HG02623 (cell line): ENCODE measurements around the gene SETBP1.

Experiments used
- ATAC-seq: cut with Tn5 transposase; IDR thresholded peaks from one replicate; pipeline ENCODE4 v1.9.1; 2021; ENCODE audit warnings: moderate library complexity; ENCODE audit not compliant: unreplicated experiment

The SETBP1 gene

DNA sequence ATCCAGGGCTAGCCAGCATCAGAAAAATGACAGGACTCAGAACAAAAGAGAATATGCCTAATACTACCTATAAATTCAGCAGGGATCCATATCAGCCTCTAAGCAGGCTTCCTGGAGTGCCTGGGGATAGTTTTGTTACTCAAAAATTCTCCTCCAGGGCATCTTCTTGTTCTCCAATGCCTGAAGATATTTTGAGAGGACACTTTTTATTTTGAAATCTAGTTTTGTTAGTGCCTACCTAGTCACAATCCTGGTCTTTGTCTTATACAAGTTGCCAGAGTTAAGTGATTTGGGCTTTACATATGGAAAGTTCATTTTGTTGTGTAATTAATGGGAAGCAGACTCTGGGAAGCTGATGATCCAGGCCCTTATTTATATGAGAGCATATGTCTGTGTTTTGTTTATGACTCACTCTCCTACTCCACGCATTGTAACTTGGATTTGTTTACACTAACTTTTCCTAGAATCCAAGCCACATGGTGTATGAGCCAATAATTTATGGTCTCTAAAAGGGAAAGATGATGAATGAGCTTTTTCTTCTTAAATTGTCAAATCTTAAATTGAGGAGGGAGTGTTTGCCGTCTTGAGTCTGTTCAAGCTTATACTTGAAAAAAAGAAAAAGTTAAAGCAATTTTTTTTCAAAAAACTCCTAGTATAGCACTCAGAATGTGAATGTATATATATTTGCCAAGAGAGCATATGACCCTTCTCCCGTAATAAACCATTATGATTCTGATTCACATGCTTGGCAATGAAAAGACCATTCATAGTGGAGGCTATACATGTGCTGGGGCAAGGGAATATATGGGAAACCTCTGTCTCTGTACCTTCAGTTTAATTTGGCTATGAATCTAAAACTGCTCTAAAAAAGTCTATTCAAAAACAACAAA is 370.3 kb downstream of the SETBP1 start:
- ATAC-seq = no peak

DNA sequence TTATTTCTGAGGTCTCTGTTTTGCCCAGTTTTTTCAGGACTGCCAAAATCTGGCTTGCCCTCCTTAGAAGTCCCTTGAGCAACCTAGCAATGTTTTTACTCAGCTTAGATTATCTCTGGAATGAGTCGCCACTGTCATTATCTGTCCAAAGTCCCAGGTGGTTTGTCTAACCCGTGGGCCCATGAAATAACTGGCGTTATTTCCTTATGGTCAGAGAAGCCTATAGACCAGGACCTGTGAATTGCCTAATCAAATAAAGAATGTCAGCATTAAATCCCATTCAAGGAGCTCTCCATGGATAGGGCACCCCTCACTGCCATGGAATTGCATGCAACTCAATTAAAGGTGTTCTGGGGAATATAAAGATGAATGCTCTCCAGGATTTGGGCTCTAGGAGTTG is 373.9 kb downstream of the SETBP1 start:
- ATAC-seq = no peak

DNA sequence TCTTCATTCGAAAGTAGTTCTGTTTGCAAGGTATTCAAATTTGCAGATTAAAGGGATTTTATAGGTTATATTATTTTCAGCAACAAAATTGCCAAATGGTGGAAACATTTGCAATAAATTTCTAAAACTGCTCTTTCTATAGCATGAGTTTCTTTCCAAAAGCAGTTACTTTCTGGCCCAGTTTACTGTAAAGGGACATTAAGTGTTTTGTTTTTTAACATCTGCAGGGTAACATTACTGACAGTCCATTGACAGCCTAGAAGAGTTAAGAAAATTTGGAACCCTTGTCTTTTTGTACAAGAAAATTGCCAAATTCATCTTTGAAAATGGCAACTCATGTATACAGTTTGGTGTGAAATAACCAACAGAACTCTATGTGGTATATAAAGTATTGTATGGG is 375.1 kb downstream of the SETBP1 start:
- ATAC-seq = no peak

DNA sequence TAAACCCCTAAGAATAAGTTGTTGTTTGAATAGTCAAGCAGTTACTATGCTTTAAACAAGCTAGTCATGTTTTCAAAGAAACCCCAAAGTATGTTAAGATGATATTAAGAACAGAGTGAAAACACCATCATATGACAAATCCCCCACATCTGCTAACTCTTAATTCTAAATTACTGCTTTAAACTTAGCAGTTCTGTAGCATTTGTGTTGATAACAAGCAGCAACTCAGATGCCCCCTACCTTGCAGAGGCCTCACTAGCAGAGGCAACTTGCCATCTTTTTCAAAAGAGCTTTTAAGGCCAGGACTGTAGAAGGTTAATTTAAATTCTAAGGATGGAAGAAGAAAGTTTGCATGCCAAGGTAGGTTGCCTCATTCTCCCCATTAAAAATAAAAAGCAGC is 376.2 kb downstream of the SETBP1 start:
- no peak for ATAC-seq

DNA sequence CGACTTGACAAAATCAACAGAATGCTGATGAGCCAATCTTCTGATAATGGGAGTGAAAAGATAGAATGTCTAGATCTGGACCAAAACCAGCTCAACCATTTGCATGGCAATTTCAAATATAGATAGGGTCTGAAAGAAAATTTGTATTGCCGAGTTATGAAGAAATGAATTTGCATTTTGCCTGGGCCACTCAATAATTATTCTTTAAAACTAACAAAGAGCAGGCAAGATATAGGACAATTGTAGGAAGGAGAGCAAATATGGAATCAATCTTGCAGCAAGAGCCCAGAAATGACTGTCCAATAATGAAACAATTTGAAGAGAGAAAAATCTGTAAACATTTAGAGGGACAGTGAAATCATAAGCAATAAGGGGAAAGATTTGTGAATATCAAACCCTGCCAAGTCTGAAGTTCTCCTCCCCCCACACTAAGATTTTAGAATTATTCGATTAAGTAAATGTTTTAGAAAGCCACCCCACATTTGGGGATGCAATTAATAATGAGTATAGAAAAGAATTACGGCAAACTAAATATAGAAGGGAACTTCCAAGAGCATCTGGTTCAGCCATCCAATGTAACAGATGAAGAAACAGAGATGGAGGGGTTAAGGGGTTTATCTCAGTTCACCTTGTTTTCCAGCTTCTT is 377.4 kb downstream of the SETBP1 start:
- no peak for ATAC-seq

DNA sequence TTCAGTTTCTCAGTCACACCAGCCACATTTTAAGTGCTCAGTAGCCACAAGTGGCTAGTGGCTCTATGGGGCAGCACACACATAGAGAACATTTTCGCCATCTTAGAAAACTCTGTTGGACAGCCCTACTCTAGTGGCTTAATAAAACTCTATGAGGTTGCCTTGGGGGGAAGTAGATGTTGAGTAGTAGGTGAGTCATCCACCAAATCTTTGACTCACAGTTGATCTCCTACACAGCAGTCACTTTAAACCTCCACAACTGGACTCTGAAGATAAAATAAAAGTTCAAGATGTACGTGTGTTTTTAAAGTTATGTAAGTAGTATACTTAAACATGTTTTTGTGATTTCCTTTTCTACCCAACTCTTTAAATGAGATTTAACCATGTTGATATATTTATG is 379.0 kb downstream of the SETBP1 start:
- no peak for ATAC-seq

DNA sequence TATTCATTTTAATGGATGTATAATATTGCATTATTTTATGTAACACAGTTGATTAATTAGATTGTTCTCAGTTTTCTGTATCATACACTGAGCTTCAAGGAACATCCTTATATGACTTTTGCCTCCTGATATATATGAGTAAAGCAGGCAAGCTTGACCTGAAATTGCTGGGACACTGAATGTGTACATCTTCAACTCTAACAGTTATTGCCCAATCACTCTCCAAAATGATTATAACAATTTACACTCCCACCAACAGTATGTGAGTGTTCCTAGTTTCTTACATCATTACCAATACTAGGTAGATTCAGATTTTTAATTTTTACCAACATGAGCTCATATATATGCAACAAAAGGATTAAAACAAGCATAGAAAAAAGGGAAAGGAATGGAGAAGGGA is 379.4 kb downstream of the SETBP1 start:
- ATAC-seq = no peak

DNA sequence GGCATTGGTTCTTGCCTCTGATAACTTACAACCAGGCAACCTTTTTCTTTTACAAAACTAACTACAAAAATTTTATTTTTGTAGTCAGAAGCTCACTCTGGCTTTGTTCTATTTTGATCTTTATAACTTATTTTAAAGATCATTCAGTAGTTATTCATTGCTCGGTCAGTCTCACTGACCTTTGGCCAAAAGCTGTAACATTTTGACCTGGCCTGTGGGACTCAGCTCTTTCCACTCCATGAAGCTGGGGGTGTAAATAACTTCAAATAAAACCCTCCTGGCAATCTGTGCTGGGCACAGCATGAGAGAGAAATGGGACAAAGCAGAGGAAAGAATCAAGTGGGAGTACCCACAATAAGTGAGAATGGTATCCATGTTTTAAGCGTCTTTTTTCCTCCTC is 380.7 kb downstream of the SETBP1 start:
- ATAC-seq = no peak

DNA sequence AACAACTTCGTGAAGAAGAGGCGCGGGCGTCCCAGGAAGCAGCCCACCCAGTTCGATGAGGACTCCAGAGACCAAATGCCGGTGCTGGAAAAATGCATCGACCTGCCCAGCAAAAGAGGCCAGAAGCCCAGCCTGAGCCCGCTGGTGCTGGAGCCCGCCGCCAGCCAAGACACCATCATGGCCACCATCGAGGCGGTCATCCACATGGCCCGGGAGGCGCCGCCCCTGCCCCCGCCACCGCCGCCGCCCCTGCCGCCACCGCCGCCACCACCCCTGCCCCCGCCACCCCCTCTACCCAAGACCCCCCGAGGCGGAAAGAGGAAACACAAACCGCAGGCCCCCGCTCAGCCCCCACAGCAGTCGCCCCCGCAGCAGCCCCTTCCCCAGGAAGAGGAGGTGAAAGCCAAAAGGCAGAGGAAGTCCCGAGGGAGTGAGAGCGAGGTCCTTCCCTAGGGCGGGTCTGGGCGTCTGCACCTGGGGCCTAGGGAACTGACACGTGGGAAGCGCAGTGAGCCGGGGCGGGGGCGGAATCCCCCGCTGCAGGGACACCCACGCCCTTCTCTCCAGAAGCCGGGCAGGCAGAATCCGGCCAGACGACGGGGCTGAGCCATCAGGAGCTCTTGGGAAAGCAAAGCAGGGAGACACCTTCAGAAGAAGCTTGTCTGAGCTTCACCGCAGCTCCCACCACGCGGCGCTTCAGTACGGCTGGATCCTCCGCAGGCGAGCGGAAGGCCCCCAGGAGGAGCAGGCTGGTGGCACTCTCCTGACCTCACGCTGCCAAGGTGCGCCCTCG is 382.8 kb downstream of the SETBP1 start:
- ATAC-seq = no peak

DNA sequence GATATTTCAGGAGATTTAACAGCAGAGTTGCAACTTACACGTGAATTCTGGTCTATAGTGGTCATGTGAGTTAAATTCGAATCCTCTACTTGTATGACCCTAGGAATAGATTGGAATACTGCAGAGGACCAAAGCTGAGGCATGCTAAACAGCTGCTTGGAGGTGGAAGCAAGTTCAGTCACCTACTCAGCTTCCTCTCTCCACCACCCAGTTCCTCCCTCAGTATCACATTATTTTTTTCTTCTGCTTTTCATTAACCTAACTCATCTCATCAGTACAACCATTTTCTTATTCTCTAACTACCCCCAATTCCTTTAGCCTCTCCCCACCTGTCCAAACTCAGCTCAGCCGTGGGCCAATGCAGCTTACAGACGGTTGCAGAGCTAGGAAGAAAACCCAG is 385.5 kb downstream of the SETBP1 start:
- no peak for ATAC-seq

DNA sequence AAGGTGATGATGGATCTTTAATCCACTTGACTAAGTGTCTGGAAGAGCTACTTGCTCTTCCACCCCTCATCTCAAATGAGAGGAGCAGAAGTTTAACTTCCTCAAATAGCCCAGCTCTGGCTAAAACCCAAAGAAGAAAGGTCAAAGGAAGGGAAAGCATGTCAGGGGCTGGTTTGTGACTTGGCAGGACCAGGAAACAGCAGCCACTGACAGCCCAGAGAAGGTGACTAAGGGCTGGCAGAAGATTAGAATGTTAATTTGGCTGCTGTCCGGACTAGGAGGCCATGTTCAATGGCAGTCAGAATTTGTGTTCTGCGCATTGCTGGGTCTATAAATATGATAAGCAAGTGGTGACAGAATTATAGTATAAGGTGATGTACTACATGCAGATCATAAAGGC is 386.2 kb downstream of the SETBP1 start:
- no peak for ATAC-seq

DNA sequence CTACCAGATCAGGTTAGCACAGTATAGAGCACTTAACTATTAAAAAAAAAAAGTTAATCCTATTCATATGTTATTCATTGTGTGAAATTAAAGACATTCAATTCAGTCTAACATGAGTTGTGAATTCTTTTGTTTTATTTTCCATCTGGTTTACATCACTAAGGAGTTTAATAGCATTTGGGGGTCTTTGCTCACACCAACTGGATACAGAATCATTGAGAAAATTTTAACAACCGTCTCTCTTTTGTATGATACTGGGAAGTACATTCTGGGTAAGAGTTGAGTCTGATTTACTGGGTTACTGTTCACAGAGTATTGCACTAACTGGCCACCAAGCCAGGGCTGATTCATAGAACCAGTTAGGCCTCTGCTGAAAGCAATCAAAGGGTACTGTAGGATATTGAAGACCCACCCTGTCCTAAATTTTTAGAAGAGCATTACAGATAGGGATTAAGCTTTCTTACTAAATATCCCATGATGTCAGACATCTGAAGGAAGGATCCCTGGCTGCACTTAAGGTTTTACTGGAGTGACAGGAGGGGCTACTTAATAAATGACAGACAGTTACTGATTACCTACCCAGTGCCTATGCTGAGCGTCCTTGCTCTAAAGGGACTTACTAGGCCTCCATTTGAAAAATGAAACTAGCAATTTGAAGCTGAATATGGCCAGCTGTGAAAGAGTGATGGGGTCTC is 387.9 kb downstream of the SETBP1 start:
- ATAC-seq = no peak

DNA sequence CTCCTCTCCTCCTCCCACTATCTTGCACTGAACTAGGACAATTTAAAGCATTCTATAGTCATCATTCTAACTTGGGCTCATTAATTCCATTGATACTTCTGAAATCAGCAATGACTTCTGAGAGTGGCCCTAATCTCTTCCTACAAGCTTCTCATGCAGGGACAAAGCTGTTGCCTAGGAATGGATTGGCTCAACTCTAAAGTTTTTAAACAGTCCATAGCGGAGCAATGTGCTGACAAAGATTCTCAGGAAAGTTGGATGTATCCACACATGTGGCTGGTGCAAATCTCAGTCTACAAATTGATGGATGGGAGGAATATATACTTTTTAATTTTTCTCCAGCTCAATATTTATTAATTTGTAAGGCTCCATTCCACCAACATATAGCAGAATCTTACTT is 388.9 kb downstream of the SETBP1 start:
- ATAC-seq = no peak

DNA sequence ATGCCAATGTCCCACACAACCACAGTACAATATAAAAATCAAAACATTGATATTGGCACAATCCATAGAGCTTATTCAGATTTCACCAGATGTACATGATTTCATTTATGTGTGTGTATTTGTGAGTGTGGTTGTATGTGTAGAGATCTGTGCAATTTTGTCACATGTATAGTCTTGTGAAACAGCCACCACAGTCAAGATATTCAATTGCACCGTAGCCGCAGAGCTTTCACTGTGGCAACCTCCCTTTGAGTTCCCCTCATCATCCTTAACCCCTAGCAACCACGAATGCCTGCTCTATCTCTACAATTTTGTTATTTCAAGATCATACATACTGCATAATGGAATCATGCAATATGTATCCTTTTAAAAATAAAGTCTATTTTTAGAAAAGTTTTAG is 391.3 kb downstream of the SETBP1 start:
- no peak for ATAC-seq

DNA sequence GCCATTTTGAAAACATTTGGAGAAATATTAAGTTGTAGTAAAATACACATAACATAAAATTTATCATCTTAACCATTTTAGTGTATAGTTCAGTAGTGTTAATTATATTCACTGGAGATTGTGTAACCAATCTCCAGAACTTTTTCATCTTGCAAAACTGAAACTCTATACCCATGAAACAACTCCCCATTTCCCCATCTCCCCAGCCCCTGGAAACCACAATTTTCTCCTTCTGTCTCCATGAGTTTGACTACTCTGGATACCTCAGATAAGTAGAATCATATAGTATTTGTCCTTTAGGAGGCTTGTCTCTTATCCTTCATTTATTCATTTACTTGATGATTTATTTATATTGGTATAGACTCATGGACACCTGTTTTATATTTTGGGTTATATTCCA is 392.9 kb downstream of the SETBP1 start:
- ATAC-seq = no peak

DNA sequence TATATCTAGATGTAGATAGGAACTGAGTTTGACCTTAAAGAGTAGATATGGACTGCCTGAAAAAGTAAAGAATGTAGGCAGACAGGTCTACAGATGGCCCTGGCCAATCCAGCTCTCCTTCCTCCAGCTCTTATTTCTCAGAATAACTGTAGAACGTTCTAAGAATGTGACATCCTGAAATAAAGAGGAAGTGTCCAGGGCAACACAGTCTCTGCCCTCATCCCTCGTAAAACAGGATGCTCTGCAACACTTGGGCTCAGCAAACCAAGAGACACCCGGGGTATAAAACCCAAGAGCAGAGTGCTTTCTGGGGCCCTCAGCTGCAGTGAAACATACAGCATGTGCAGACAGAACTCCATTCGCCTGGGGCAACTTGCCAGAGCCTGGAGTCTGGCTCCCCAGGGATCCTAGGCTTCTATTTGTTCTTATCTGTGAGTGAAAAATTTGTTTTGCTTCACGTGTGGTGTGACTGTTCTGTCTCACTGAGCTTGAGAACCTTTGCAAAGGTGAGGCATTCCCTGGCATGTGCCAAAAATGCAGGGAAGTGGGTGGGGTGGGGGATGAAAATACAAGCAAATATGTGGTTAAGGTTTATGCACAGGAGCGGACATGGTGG is 401.0 kb downstream of the SETBP1 start:
- no peak for ATAC-seq

DNA sequence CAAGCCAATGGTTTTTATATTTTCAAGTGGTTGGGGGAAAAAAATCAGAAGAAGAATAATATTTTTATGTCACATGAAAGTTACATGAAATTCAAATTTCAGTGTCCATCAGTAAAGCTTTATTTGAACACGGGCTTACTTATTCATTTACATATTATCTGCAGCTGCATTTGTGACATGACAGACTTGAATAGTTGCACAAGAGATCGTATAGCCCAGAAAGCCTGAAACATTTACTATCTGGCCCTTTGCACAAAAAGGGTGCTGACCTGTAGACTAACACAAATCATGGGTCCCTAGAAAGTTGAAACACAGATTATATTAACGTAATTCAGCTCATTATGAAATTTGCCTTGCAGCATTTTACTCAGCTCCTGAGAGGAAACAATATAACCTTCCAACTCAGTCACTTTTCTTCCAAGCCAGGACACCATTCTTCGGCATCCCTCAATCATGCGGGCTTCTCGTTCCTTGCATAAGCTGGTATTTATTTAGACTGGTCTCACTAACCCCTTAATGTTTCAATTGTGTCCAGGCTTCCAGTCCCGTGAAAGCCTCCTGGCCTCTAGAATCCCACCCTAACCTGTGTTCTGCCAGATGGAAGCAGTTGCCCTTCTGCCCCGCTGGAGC is 402.7 kb downstream of the SETBP1 start:
- ATAC-seq = no peak

DNA sequence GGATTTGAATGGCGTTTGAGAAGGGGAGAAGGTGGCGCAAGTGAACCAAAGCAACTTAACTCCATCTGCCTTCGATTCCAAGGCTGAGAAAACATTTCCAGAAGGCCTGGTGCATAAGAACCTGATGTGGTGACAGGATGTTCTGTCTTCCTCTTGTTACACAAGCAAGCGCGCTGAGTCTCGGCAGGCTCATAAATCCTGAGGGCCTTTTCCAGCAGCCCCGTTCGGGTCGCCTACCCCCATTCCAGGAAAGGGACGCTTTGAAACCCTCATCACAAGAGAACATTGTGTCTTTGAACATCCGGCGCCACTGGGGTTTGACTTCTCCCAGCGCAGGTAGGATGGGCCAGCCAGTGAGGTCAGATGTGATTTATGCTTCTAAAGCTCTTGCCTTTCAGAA is 403.5 kb downstream of the SETBP1 start:
- no peak for ATAC-seq

DNA sequence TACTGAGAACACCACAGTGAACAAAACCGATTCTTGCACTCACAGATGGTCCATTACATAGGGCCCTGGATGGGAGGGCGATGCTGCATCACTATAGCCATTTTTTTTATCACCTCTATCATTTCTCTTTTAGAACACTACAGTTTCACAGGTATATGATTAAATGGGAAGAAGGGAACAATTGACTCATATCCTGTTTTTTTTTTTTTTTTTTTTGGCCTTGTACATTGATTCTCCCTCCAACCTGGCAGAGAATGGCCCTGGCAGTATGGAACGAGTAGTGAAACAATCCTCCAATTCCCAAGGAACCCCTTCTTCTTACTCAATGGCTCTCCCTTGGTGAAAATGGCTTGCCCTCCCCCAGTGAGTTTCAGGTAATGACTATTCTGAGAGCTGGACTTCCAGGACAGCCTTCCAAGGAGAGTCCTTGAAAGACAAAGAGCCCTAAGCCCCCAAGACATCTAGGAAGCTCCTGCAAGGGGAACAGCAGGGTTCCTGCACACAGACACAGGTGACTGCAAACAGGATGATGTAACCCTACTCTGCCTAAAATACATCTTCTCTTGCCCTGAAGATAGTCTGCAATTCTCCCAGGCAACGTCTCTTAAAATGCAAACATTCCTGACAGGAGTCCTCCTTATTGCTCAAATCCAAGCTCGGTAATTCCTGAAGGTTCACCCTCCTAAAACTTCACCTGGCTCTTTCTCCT is 405.4 kb downstream of the SETBP1 start:
- ATAC-seq = no peak

DNA sequence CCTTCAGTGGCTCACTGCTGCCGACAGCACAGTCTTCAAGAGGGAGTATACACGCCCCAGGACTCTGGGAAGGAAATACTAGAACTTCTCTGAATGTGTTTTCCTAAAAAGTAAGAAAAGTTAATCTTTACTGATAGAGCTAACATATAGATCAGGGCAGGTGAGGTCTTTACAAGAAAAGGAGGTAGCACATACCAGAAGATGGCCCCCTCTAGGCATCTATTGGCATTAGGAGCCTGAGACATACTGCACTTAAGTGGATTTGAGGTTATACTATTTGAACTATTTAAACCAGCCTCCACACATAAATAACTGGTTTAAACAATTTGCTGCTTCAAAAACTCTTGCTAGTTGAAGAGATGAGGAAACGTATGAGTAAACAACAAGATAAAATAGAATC is 406.1 kb downstream of the SETBP1 start:
- ATAC-seq = no peak
